Fibroblast of skin of right quadriceps (primary cell): ENCODE measurements around the gene NPR1.
"Not testable (repeated sequence)": the region's sequence is repeated elsewhere in the genome, so short reads cannot be mapped to it uniquely, and the experiment has no call there.

Experiments used
- DNase-seq: peaks from one replicate; pipeline ENCODE4 v3.0.0-alpha.2; 2013

The NPR1 gene

GRCh38 chr1:153651771-153652170, 26.7 kb upstream of the NPR1 start:
- no peak for DNase-seq

- DNase-seq = peak; percentile 51
These were observed 25.5 kb upstream of the NPR1 start for GRCh38 chr1:153652805-153653500.

GRCh38 chr1:153655333-153655732, 23.2 kb upstream of the NPR1 start:
- DNase-seq = no peak

DNA sequence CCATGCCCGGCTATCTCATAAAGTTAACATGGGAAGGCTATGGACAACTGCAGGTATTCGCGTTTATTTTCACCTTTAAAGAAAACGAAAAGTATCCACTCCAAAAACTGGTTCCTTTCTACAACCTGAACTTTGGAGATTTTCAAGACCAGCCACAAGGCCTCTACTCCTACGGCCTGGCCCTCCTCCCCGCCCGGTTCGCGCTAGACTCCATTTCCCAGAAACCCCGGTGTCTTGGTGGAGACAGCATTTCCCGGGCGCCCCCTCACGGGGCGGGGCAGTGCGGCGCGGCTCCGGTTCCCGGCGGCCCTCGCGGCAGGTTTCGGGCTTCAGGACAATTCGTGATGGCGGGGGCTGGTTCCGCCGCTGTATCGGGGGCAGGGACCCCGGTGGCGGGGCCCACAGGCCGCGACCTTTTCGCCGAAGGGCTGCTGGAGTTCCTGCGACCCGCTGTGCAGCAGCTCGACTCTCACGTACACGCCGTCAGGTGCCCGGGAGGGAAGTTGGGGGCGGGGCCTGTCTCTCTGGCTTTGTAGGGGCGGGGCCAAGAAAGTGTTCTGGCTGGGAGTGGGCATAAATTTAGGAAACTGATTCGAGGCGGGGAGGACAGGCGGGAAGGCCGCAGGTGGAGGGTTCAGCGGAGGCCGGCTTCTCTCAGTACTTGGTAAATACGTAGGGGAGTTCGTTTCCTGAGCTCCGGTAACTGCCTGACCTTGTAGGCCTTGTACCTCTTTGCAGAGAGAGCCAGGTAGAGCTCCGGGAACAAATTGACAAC, 19.9 kb upstream of the NPR1 start, which contains the start of gene SNAPIN:
TSS of gene SNAPIN (plus strand) at position 304 of the 775 bp plus-strand sequence. CDS start at position 345, 41 bp downstream.
- DNase-seq = peak; percentile 87

DNA sequence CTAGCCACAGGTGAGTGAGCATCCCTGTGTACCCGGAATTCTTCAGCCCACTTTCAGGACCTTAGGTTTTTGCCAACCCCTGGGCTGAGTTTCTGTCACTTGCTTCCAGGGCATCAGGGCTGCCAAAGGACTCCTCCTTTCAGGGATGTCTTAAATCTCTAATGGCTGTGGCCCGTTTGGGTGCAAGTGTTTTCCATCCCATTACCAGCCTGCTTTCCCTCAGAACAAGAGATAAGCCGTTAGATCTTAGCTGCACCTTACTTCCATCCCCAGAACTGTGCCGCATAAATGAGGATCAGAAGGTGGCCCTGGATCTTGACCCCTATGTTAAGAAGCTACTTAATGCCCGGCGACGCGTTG, 19.3 kb upstream of the NPR1 start:
- no peak for DNase-seq

DNA sequence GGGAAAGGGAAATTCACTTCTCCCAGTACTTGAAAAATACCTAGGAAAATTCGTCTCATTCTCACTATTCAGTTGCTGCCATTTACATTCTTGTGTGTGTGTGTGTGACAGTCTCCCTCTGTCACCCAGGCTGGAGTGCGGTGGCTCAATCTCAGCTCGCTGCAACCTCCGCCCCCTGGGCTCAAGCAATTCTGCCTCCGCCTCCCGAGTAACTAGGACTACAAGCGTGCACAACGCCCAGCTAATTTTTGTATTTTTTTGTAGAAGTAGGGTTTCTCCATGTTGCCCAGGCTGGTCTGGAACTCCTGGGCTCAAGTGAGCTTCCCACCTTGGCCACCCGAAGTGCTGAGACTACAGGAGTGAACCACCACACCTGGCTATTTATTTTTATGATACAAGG, 18.8 kb upstream of the NPR1 start:
- no peak for DNase-seq

DNA sequence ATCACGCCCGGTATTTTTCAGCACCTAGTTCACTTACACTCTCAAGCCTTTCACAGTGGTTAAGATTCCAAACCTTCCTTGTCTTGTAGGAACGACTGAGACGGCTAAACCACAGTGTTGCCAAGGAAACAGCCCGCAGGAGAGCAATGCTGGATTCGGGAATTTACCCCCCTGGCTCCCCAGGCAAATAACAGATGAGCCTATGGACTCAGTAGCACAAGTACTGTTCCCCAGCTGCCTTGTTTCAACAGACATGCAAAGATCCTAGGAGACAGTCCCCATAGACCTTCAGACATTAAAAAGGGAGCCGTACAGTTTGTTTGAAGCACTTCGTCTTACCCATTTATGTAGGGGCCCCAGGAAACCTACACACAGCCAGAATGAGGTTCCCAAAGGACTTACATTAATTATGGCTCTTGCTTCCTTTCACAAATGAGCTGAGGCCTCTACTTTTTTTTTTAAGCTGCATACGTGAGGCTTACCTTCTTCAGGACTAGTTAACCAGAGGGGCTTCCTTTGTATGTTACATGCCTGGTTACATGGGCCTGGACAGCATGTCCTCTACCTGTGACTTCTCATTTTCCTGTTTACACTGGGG, 17.3 kb upstream of the NPR1 start:
- peak; percentile 14 for DNase-seq

GRCh38 chr1:153662269-153662668, 16.2 kb upstream of the NPR1 start:
- no peak for DNase-seq

- DNase-seq = peak; percentile 22
These were observed 15.3 kb upstream of the NPR1 start for GRCh38 chr1:153663211-153663610.

DNA sequence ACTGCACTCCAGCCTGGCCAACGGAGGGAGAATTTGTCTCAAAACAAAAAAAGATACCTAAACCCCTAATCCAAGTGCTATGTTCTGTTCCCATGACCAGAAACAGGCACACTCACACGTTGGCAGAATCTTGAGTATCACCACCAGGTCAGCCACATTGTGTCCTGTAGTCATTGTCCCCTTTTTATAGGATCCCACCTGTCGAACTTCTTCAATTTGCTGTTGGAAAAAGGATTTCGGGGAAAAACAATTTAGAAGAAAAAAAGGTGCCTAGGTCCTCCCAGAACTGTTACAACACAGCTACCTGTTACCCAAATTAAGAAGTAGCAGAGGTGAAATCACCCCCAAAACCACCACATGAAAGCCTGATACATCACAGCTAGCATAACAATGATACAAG, 11.0 kb upstream of the NPR1 start:
- no peak for DNase-seq

DNA sequence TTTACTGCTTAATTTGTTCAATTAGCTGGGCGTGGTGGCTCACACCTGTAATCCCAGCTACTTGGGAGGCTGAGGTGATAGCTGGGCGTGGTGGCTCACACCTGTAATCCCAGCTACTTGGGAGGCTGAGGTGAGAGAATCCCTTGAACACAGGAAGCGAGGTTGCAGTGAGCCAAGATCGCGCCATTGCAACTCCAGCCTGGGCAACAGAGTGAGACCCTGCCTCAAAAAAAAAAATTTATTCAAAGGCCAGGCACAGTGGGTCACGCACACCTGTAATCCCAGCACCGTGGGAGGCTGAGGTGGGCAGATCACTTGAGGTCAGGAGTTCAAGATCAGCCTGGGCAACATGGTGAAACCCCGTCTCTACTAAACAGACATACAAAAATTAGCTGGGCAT, 9.8 kb upstream of the NPR1 start:
- DNase-seq = not testable (repeated sequence)

- DNase-seq = no peak
These were observed 8.9 kb upstream of the NPR1 start for GRCh38 chr1:153669606-153670005.

DNA sequence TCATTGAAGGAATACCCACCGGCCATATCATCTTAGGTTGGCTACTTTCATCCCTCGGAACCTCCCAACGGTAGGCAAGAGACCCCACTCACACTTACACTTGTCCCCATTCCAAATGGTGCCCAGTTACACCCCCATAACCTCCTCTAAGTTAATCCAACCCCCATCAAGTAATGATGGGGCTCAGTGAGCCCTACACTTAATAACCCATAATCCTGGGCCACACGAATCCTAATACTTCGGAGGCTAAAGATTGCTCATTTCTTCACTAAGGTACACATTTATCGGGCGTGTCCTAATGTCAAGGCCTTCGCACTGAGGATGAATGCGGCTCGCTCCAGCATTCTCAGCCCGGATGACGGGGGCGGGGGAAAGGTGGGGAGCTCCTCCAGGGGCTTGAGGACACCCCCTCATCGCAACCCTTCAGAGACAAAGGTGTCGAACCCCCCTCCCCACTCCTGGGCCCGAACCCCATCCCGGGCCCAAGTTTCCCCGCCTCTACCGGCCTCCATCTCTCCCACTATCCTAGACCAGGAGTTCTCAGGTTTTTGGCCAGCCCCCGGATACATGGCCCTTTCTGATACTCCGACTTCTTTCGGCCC, 8.1 kb upstream of the NPR1 start:
- DNase-seq = no peak

GRCh38 chr1:153670859-153671627, 7.4 kb upstream of the NPR1 start, which contains the start of gene ILF2:
Gene ILF2 (minus strand): TSS chr1:153670993. CDS start chr1:153670922, 71 bp downstream.
- peak; percentile 100 for DNase-seq

DNA sequence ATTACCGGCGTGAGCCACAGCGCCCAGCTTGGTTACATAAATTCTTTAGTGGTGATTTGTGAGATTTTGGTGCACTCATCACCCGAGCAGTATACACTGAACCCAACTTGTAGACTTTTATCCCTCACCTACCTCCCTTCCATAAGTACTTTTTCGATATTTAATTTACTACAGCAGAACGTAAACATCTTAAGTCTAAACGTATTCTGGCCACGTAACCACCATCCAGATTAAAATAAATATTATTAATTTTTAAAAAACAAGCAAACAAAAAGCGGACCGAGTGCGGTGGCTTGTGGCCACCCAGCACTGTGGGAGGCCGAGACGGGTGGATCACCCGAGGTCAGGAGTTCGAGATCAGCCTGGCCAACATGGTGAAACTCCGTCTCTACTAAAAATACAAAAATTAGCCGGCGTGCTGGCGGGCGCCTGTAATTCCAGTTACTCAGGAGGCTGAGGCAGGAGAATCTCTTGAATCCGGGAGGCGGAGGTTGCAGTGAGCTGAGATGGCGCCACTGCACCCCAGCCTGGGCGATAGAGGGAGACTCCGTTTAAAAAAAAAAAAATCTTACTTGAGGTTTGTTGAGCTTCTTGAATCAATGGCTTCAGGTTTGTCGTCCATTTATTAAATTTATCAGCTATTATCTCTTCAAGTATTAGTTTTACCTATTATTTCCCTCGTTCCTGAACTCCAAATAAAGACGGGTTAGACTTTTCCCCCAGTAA, 6.7 kb upstream of the NPR1 start:
- DNase-seq = not testable (repeated sequence)

- DNase-seq = no peak
These were observed 5.0 kb upstream of the NPR1 start for GRCh38 chr1:153673511-153673910.

GRCh38 chr1:153677718-153678518, 570 bp upstream of the NPR1 start:
- DNase-seq = no peak

DNA sequence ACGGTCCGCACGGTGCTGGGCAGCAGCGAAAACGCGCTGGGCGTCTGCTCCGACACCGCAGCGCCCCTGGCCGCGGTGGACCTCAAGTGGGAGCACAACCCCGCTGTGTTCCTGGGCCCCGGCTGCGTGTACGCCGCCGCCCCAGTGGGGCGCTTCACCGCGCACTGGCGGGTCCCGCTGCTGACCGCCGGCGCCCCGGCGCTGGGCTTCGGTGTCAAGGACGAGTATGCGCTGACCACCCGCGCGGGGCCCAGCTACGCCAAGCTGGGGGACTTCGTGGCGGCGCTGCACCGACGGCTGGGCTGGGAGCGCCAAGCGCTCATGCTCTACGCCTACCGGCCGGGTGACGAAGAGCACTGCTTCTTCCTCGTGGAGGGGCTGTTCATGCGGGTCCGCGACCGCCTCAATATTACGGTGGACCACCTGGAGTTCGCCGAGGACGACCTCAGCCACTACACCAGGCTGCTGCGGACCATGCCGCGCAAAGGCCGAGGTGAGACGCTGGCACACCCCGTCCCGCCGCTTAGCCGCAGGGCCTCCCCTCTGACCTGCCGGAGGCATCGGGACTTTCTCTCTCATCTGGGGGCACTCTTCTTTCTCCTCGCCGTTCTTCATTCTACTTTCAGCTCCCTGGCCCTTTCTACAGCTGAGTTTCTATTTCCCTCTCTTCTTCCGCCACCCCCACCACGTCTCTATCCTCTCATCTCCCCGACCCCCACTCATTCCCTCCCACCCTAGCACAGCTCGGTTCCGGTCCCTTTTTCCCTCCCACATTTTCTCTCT, 1.0 kb downstream of the NPR1 start:
- DNase-seq = no peak

DNA sequence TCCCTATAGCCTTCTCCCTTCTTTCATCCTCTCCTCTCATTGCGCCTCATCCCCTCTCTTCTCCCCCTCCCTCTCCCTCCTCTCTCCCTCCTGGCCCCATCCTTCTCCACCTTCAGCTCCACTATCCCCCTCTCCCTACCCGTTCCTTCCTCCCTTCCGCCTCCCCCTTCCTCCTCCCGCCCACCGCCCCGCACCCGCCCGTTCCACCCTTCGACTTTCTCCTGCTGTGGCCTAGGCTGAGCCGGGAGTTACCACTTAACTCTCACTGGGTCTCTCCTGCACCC, 1.6 kb downstream of the NPR1 start:
- no peak for DNase-seq

DNA sequence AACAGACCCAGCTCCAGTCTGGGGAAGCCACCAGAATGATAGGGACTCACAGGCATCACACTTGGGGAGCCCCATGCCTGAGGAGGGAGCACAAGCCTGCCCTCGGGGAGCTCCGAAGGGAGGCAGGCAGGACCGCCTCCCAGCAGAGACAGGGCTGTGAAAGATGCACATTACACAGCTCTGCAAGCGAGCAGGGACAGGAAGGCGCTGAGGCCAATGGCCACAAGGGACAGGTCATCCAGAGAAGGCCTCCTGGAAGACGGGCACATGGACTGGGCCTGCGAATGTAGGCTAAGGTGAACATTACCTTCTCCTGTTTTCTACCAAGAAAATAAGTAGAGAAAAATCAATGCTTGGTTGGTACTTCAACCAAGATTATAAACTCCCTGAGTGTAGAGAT, 4.2 kb downstream of the NPR1 start:
- DNase-seq = no peak

DNA sequence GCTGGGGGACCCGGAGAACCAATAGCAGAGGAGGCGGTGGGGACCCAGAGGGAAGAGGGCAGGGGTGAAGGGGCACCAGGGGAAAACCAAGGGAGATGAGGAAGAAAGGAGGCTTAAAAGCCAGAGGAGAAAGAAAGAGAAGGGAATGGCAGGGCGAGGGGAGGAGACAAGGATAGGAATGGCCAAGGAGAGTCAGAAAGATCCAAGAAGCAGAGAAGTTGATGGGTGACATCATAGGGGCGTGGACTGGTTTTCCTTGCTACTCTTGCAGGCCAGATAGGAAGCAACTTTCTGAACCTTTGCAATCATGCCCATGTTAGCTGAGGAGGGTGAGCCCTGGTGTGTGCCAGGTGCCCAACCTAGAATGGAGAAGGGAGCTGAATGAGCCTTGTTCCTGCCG, 5.4 kb downstream of the NPR1 start:
- no peak for DNase-seq
